ENCODE results near the gene BMP8B. TPM values are rescaled to one million over a fixed set of nuclear protein-coding genes. Genes with fewer than 3 reads are reported as not detected.
"Not testable (repeated sequence)": the region's sequence is repeated elsewhere in the genome, so short reads cannot be mapped to it uniquely, and the experiment has no call there.

Gene BMP8B
- total and polyA plus RNA-seq, 7 donors: 0.06 to 0.25 (median 0.15) TPM

DNA sequence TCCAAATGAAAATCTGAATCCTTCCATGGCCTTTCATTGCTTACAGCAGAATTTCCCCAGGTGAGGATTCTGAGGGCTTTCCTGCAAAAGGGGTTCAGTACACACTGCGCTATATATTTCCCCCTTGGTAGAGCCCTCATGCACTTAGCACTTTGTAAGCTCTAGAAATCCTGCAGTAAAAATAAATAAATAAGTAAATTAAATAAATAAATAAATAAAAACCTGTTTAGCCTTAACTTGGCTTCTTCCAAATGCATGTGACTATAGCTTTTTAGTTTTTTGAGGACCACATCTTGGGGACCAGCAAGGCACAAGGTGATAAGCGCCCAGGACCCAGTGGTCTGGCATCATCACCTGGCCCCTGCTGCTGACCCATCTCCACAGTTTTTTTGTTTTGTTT, 3.2 kb upstream of the BMP8B start:
- H3K27me3 ChIP-seq (ENCODE audit: insufficient read depth in 3 of 3, low read length in 2 of 3): peaks cover 0 to 25% (median 2%) of the 10 kb centered on the region in 3 donors
- no peak for ATAC-seq
- no peaks in the 10 kb centered on the region for H3K36me3 ChIP-seq (ENCODE audit: insufficient read depth in 1 of 2, low read depth in 1 of 2)
- DNase-seq: no peak
- H3K9me3 ChIP-seq: no peaks in the 10 kb centered on the region
- WGBS, 3 donors: 89 to 98% (median 97%) methylated on average over 2 of the region's 2 CpGs
- H3K4me1 ChIP-seq: no peaks in the 10 kb centered on the region
- no peak overlapping the region for H3K4me3 ChIP-seq
- no peak overlapping the region for H3K27ac ChIP-seq
- TF ChIP-seq, protein P1, sequence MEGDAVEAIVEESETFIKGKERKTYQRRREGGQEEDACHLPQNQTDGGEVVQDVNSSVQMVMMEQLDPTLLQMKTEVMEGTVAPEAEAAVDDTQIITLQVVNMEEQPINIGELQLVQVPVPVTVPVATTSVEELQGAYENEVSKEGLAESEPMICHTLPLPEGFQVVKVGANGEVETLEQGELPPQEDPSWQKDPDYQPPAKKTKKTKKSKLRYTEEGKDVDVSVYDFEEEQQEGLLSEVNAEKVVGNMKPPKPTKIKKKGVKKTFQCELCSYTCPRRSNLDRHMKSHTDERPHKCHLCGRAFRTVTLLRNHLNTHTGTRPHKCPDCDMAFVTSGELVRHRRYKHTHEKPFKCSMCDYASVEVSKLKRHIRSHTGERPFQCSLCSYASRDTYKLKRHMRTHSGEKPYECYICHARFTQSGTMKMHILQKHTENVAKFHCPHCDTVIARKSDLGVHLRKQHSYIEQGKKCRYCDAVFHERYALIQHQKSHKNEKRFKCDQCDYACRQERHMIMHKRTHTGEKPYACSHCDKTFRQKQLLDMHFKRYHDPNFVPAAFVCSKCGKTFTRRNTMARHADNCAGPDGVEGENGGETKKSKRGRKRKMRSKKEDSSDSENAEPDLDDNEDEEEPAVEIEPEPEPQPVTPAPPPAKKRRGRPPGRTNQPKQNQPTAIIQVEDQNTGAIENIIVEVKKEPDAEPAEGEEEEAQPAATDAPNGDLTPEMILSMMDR (IDR thresholded peaks at IDR 0.05): no peak
- intact Hi-C loops (cut with DNase I): no loop called here

DNA sequence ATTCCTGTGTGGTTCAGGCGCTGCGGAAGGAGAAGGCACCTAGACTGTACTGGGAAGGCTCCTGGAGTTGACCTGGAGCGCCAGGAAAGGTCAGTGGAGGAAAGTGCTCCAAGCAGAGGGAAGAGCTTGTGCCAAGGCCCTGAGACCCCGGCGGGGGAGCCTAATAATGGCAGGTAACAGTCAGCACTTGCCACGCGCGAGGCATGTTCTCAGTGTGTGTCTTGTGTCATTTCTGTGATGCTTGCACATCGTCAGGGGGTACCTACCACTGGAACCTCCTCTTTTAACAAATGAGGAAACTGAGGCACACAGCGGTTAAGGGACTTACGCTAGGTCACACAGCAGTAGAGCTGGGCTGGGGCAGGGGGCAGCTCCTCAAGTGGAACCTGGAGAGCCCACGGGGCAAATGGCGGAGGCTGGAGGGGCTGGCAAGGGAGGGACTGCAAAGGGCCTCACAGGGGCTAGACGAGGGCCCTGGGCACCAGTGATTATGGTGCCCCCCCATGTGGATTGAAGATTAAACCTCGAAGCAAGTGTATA, 976 bp upstream of the BMP8B start:
- peaks cover 0 to 29% (median 2%) of the 10 kb centered on the region in 3 donors for H3K27me3 ChIP-seq (ENCODE audit: insufficient read depth in 3 of 3, low read length in 2 of 3)
- no peaks in the 10 kb centered on the region for H3K4me1 ChIP-seq
- intact Hi-C loops (cut with DNase I): no loop called here
- H3K27ac ChIP-seq: no peak overlapping the region
- no peaks in the 10 kb centered on the region for H3K36me3 ChIP-seq (ENCODE audit: insufficient read depth in 1 of 2, low read depth in 1 of 2)
- H3K4me3 ChIP-seq: peak overlapping the region; percentile 56
- 52 to 62% (median 61%) methylated on average over 15 of the region's 15 CpGs for WGBS, 3 donors
- no peak for DNase-seq
- ATAC-seq: no peak
- no peaks in the 10 kb centered on the region for H3K9me3 ChIP-seq
- TF ChIP-seq, protein P1 (IDR thresholded peaks at IDR 0.05): no peak

DNA sequence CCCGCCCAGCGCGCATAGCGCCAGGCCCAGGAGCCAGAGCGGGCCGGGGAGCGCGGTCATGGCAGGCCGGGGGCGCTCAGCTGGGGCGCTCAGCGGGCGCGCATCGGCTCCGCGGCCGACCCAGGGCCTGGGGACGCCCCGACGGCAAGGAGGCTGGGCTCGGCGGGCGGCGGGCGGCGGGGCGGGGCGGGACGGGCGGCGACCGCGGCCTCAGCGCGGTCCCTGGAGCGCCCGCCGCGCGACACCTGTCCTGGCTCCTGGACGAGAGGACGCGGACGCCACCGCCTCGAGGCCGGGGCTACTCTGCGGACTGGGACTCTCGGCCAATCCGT, 273 bp downstream of the BMP8B start:
- Histone ChIP-seq H3K4me3 (peak overlapping the region; percentile 56), H3K4me1 (no peaks in the 10 kb centered on the region), H3K27ac (no peak overlapping the region), H3K36me3 (ENCODE audit: insufficient read depth in 1 of 2, low read depth in 1 of 2) (no peaks in the 10 kb centered on the region), H3K27me3 (ENCODE audit: insufficient read depth in 3 of 3, low read length in 2 of 3) (peaks cover 0 to 29% (median 2%) of the 10 kb centered on the region in 3 donors), H3K9me3 (no peaks in the 10 kb centered on the region)
- 2 to 7% (median 2%) methylated on average over 3 to 51 of the region's 51 CpGs for WGBS, 3 donors
- ATAC-seq: peak in 1 of 4 donors; percentile 21
- TF ChIP-seq, protein P1 (IDR thresholded peaks at IDR 0.05): no peak
- no peak for DNase-seq
- intact Hi-C loops (cut with DNase I): no loop called here

DNA sequence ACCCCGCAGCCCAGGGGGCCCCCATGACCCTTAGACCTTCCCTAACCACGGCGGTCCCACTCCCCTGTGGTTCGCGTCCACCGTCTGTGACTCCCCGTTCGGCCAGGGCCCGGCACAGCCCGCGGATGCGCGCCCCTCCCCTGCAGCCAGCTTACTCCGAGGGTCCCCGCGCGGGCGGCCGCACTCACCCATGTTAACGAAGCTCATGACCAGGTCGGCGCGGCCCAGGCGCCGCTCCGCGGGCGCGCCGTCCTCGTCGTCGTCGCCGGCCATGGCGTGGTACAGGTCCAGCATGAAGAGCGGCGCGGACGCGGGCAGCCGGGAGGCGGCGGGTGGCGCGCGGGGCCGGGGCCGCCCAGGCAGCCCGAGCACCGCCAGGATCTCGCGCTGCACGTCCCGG, 701 bp downstream of the BMP8B start:
- H3K9me3 ChIP-seq; H3K27ac ChIP-seq; ATAC-seq; intact Hi-C loops (cut with DNase I); H3K4me3 ChIP-seq; H3K36me3 ChIP-seq (ENCODE audit: insufficient read depth in 1 of 2, low read depth in 1 of 2); DNase-seq; H3K4me1 ChIP-seq: not testable (repeated sequence)
- peaks cover 0 to 29% (median 4%) of the 10 kb centered on the region in 3 donors for H3K27me3 ChIP-seq (ENCODE audit: insufficient read depth in 3 of 3, low read length in 2 of 3)
- WGBS, 3 donors: 3 to 17% (median 8%) methylated on average over 6 to 55 of the region's 55 CpGs

DNA sequence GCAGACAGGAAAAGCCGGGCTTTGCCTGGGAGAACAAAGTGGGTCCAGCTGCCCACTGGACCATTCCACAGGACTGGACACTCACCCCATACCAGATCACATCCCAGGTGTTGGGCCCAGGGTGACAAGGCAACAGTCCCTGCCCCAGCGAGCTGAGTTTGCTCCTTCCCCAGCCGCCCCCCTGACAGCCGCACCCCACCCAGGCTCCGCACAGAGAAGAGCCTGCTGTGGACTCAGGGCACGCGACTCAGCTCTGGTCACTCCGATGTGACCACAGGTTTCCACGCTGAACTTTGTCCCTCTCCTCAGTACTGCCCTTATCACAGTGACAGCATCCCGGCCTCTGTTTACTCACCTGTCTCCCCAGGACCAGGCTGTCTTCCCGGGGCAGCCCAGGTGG, 1.2 kb downstream of the BMP8B start:
- Histone ChIP-seq H3K27me3 (ENCODE audit: insufficient read depth in 3 of 3, low read length in 2 of 3) (peaks cover 0 to 29% (median 4%) of the 10 kb centered on the region in 3 donors), H3K27ac (no peak overlapping the region), H3K36me3 (ENCODE audit: insufficient read depth in 1 of 2, low read depth in 1 of 2) (no peaks in the 10 kb centered on the region), H3K4me1 (no peaks in the 10 kb centered on the region), H3K9me3 (no peaks in the 10 kb centered on the region), H3K4me3 (no peak overlapping the region)
- TF ChIP-seq, protein P1 (IDR thresholded peaks at IDR 0.05): no peak
- 76 to 82% (median 76%) methylated on average over 11 of the region's 11 CpGs for WGBS, 3 donors
- ATAC-seq (no peak), DNase-seq (no peak)
- intact Hi-C loops (cut with DNase I): no loop called here

DNA sequence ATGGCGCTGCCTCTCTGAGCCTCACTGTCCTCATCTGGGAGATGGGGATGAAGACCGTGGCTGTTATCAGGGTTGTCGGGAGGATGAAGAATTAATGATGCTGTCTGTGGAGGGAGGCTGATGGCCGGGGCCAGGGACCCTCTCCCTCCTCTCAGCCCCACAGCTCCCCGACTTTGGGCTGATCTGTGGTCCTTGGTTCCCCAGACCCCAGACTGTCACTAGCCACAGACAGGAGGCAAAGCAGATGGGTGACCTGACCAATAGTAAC, 1.6 kb downstream of the BMP8B start:
- DNase-seq; ATAC-seq; H3K4me3 ChIP-seq; H3K9me3 ChIP-seq; H3K27ac ChIP-seq; H3K36me3 ChIP-seq (ENCODE audit: insufficient read depth in 1 of 2, low read depth in 1 of 2); H3K4me1 ChIP-seq; intact Hi-C loops (cut with DNase I): not testable (repeated sequence)
- 94 to 95% (median 95%) methylated on average over 3 to 5 of the region's 5 CpGs for WGBS, 3 donors
- H3K27me3 ChIP-seq (ENCODE audit: insufficient read depth in 3 of 3, low read length in 2 of 3): peaks cover 0 to 29% (median 4%) of the 10 kb centered on the region in 3 donors

DNA sequence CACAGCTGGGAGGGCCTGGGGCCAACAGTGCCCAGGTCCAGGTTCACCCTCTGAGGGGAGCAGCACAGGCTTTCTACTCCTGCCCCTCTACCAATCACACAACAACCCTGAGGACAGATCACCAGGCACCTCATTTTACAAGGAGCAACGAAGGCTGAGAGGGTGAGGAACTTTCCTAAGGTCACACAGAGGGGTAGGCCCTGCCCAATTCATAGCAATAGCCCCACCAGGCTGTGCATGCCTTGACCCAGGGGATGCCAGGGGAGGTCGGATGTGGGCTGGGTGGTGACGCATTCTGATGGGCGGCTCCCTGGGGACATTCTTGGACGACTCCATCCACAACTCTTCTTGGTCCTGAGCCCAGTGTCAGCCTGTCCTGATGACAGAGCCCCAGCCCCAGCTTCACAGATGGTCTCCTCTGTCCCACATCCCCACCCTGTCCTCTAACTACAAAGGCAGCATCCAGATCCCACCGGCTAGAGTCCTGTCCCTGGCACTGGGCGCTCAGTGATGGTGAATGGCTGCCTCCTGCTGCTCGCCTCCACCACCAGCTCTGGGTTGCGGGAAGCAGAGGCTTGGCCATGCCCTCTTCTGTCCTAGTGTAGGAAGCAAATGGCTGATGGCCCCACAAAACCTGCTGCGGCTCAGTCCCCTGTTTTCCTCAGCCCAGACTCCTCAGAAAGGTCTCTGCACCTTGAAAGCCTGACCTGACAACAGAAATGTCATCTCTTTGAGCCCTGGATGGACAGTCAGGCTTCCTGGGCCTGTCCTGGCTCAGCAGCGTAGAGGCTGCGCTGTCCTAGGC, 2.2 kb downstream of the BMP8B start:
- WGBS, 3 donors: 74 to 88% (median 82%) methylated on average over 8 to 9 of the region's 12 CpGs
- not testable (repeated sequence) for H3K27ac ChIP-seq

DNA sequence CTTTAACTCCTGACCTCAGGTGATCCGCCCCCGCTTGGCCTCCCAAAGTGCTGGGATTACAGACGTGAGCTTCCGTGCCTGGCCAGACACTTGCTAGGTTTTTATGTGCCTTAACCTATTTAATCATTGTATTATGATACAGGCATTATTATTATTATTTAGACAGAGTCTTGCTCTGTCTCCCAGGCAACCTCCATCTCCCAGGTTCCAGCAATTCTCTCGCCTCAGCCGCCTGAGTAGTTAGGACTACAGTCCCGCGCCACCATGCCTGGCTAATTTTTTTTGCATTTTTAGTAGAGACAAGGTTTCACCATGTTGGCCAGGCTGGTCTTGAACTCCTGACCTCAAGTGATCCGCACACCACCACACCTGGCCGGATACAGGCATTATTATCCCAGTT, 6.0 kb downstream of the BMP8B start:
- H3K9me3 ChIP-seq; H3K4me3 ChIP-seq; ATAC-seq; H3K27ac ChIP-seq; H3K4me1 ChIP-seq; intact Hi-C loops (cut with DNase I); H3K36me3 ChIP-seq (ENCODE audit: insufficient read depth in 1 of 2, low read depth in 1 of 2); DNase-seq: not testable (repeated sequence)
- WGBS, 3 donors: 89 to 93% (median 92%) methylated on average over 10 of the region's 10 CpGs
- peaks cover 0 to 12% (median 3%) of the 10 kb centered on the region in 3 donors for H3K27me3 ChIP-seq (ENCODE audit: insufficient read depth in 3 of 3, low read length in 2 of 3)

More for the DNA sequence above, 2.2 kb downstream of the BMP8B start:
- intact Hi-C loops (cut with DNase I); H3K36me3 ChIP-seq (ENCODE audit: insufficient read depth in 1 of 2, low read depth in 1 of 2); H3K9me3 ChIP-seq; ATAC-seq; H3K4me1 ChIP-seq; DNase-seq; H3K4me3 ChIP-seq: not testable (repeated sequence)
- peaks cover 0 to 29% (median 4%) of the 10 kb centered on the region in 3 donors for H3K27me3 ChIP-seq (ENCODE audit: insufficient read depth in 3 of 3, low read length in 2 of 3)
